Heart right ventricle (tissue), 16 donors: ENCODE measurements around the gene DIP2C. TPM values are rescaled to one million over a fixed set of nuclear protein-coding genes. Genes with fewer than 3 reads are reported as not detected.
A peak's percentile ranks its signal among the peaks of the same experiment; 100 is the strongest.

ENCODE experiments used
- ATAC-seq, 8 donors: fragments of 200-7000 bp; cut with Tn5 transposase; one replicate each; pipeline ENCODE4 v1.9.1; 2020; ENCODE audit warnings: mild to moderate bottlenecking in 8 of 8, moderate library complexity in 8 of 8, moderate number of reproducible peaks in 1 of 8
- DNase-seq, 2 donors: peaks; one replicate each; pipeline ENCODE4 v3.0.0-alpha.2; 2020
- H3K27ac ChIP-seq, 10 donors: fragments of 200-600 bp; sonication (generic) in 2 of 10; one replicate each; pipeline versions ENCODE4 v1.5.0 to v1.8.0; 2020 to 2022; ENCODE audit warnings: mild to moderate bottlenecking in 3 of 10
- H3K27me3 ChIP-seq, 7 donors: fragments of 200-600 bp; one replicate each; pipeline ENCODE4 v1.8.0; 2021 to 2022; ENCODE audit warnings: mild to moderate bottlenecking in 2 of 7
- H3K36me3 ChIP-seq, 9 donors: fragments of 200-600 bp; sonication (generic) in 1 of 9; one replicate each; pipeline versions ENCODE4 v1.5.0 to v1.8.0; 2020 to 2022; ENCODE audit warnings: mild to moderate bottlenecking in 2 of 9
- H3K4me1 ChIP-seq, 9 donors: fragments of 200-600 bp; sonication (generic) in 1 of 9; one replicate each; pipeline versions ENCODE4 v1.5.0 to v1.8.0; 2020 to 2022; ENCODE audit warnings: mild to moderate bottlenecking in 4 of 9
- H3K4me3 ChIP-seq, 10 donors: fragments of 200-600 bp; sonication (generic) in 2 of 10; one replicate each; pipeline versions ENCODE4 v1.5.0 to v1.8.0; 2020 to 2022; ENCODE audit warnings: mild to moderate bottlenecking in 7 of 10, moderate library complexity in 2 of 10
- H3K9me3 ChIP-seq, 11 donors: fragments of 200-600 bp in 10 of 11; sonication (generic) in 2 of 11; one replicate each; pipeline versions ENCODE4 v1.5.0 to v1.8.0; 2013 to 2022; ENCODE audit warnings: mild to moderate bottlenecking in 2 of 11, control low read depth in 1 of 11, moderate library complexity in 1 of 11
- CTCF ChIP-seq, 9 donors: fragments of 200-600 bp; sonication (generic) in 2 of 9; IDR thresholded peaks; one replicate each; pipeline versions ENCODE4 v1.5.0 to v1.8.0; 2021 to 2022; ENCODE audit warnings: antibody characterized with exemption in 9 of 9, mild to moderate bottlenecking in 5 of 9, moderate library complexity in 1 of 9
- WGBS, 2 donors: extraction: QIAGEN DNeasy Blood & Tissue Kit; methylation state at CpG; one replicate each; pipeline ENCODE4 v1.1.7; 2013; ENCODE audit warnings: inconsistent platforms in 1 of 2; 5-methylcytosine and 5-hydroxymethylcytosine counted together
- intact Hi-C, 10 donors: fragments of 100-400 bp; cut with DNase I; formaldehyde crosslinking; loops; one replicate each; pipeline versions ENCODE4 v1.11.1 to v1.14.2; 2022
- polyA plus RNA-seq, 2 donors: library from polyadenylated mRNA; stranded (reverse); fragments of 200-250 nt; gene quantifications; one replicate each; pipeline ENCODE4 v1.2.3, GENCODE V29; 2013
- total RNA-seq, 10 donors: library from RNA; stranded (reverse); fragmentation: NEBNext Ultra II Directional in 3 of 10; extraction: Animal tissue kit (Norgen Biotek cat#: 25700) in 3 of 10; gene quantifications; one replicate each; pipeline versions ENCODE4 v1.2.1 to v1.2.4, GENCODE V29; 2021 to 2023
- donor health status: Arrhythmogenic right ventricular cardiomyopathy.
- donor health status: ischemic (EF 13 %, LVEDD 7.1; RV severe dilation, severe dysfunction).
- donor health status: healthy with polysubstance abuse.
- donor health status: DM: no; HTN: yes; CAD: no.
- donor health status: DM: no; HTN: no; CAD: no.
- donor health status: ischemic (EF 25% LVEDD 6.9; RV normal size, moderate dysfunction).
- donor health status: ischemic (EF 25% LVEDD 5.7; RV mildly dilated, moderate dysfunction).
- donor health status: healthy.
- donor health status: DM: yes; HTN: yes; CAD: no.
- donor health status: Ischemic cardiomyopathy.
- donor health status: ischemic (EF 35%, LVEDD 5.7; RV mildly dilated, moderate dysfunction).
- donor health status: nonischemic (EF 11% LVEDD 7.7; RV severe dilation, severe dysfunction).
- donor health status: DM: yes; HTN: yes; CAD: no.
- donor health status: PGD.
- donor health status: ischemic (EF 29% LVEDD 5.4; RV normal size, mild dysfunction).
- donor health status: nonischemic (EF 23%, LVEDD 6.1; RV moderate dilation, normal function).

DIP2C gene
- total and polyA plus RNA-seq, 12 donors = 7.1 to 48.2 (median 33.7) TPM

DNA sequence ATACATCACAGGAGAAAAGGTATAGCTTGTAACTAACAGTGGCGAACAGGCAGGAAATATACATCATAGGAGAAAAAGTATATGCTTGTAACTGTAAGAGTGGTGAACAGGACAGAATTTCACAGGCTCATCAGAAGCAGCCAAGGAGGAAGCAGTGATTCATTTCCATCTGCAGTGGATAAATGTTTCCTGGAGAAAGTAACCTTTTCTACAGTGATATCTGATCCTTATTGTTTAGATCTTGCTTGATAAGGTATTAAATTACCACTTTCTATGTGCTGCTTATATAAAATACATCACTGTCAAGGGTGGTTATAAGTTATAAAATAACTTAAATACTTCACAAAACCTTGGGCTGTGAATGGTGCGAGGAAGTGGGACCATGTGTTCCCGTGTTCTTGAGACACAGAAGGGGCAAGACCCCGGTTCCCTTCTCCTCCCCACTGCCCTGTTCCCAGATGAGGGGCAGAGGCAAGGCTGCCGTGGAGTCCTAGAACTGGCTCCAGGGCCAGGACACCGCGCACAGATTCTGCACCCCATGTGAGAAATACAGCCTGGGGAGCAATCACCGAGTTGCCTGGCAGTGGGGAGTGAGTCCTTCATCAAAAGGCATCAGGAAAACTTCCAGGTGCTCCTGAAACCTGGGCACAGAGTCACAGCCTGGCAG, 135.2 kb downstream of the DIP2C start:
- WGBS, 2 donors = 87 to 90% methylated on average over 8 of the region's 8 CpGs

GRCh38 chr10:553233-553632, 136.2 kb downstream of the DIP2C start:
- DNase-seq = no peak
- no peak for ATAC-seq
- Histone ChIP-seq H3K27me3 (no peaks in the 10 kb centered on the region), H3K4me1 (peaks cover 0 to 38% (median 23%) of the 10 kb centered on the region in 9 donors), H3K9me3 (no peaks in the 10 kb centered on the region), H3K27ac (no peak overlapping the region), H3K4me3 (no peak overlapping the region), H3K36me3 (no peaks in the 10 kb centered on the region)
- TF ChIP-seq CTCF (IDR thresholded peaks at IDR 0.05) = no peak
- WGBS, 2 donors = 91 to 93% methylated on average over 5 of the region's 5 CpGs
- intact Hi-C loops = no loop called here

More for the DNA sequence above, 135.2 kb downstream of the DIP2C start:
- intact Hi-C loops = no loop called here
- Histone ChIP-seq H3K36me3 (no peaks in the 10 kb centered on the region), H3K4me1 (peaks cover 0 to 42% (median 23%) of the 10 kb centered on the region in 9 donors), H3K27ac (no peak overlapping the region), H3K9me3 (no peaks in the 10 kb centered on the region), H3K4me3 (no peak overlapping the region), H3K27me3 (no peaks in the 10 kb centered on the region)
- no peak for ATAC-seq
- DNase-seq = no peak
- TF ChIP-seq CTCF (IDR thresholded peaks at IDR 0.05) = no peak

DNA sequence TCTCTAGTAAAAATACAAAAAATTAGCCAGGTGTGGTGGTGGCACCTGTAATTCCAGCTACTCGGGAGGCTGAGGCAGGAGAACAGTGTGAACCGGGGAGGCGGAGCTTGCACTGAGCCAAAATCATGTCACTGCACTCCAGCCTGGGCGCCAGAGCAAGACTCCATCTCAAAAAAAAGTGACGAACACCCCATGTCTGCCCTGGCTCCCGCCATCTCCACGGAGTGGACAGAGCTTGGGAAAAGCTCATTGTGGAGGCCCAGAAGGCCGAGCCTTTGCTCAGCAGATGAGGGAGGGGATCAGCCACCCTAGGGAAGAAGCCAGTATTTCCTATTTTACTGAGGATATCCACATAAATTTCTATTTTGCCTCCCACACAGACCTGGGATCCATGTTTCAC, 136.8 kb downstream of the DIP2C start:
- Histone ChIP-seq H3K4me3 (no peak overlapping the region), H3K36me3 (no peaks in the 10 kb centered on the region), H3K27ac (no peak overlapping the region), H3K4me1 (peaks cover 0 to 35% (median 23%) of the 10 kb centered on the region in 9 donors), H3K27me3 (no peaks in the 10 kb centered on the region), H3K9me3 (no peaks in the 10 kb centered on the region)
- no peak for TF ChIP-seq CTCF (IDR thresholded peaks at IDR 0.05)
- 94 to 99% methylated on average over 8 of the region's 8 CpGs for WGBS, 2 donors
- intact Hi-C loops = no loop called here
- no peak for DNase-seq
- ATAC-seq = no peak

GRCh38 chr10:551373-552252, 137.9 kb downstream of the DIP2C start:
- intact Hi-C loops = no loop called here
- no peak for DNase-seq
- H3K4me3 ChIP-seq = no peak overlapping the region
- TF ChIP-seq CTCF (IDR thresholded peaks at IDR 0.05) = no peak
- peaks cover 0 to 36% (median 17%) of the 10 kb centered on the region in 9 donors for H3K4me1 ChIP-seq
- 80 to 81% methylated on average over 19 of the region's 19 CpGs for WGBS, 2 donors
- H3K9me3 ChIP-seq = no peaks in the 10 kb centered on the region
- no peak overlapping the region for H3K27ac ChIP-seq
- ATAC-seq = peak in 2 of 8 donors; percentile 8 to 46
- H3K36me3 ChIP-seq = no peaks in the 10 kb centered on the region
- no peaks in the 10 kb centered on the region for H3K27me3 ChIP-seq
